BE2C (cell line): ENCODE measurements around the gene SLF2.
A peak's percentile ranks its signal among the peaks of the same experiment; 100 is the strongest.

Experiments used
- DNase-seq: peaks from one replicate; pipeline ENCODE4 v3.0.0-alpha.2; 2020
- H3K27me3 ChIP-seq: fragments of 250-450 bp; sonication (Bioruptor Pico); 2 replicates; pipeline ENCODE4 v1.5.1; 2020; ENCODE audit warnings: mild to moderate bottlenecking
- H3K36me3 ChIP-seq: fragments of 250-450 bp; sonication (Bioruptor Pico); 2 replicates; pipeline ENCODE4 v1.5.1; 2020; ENCODE audit warnings: mild to moderate bottlenecking
- H3K4me1 ChIP-seq: fragments of 250-450 bp; sonication (Bioruptor Pico); 2 replicates; pipeline ENCODE4 v1.5.1; 2020
- H3K4me3 ChIP-seq: 2 replicates; pipeline ENCODE4 v1.5.1; 2011; ENCODE audit warnings: low read depth, low read length
- H3K9me3 ChIP-seq: fragments of 250-450 bp; sonication (Bioruptor Pico); 2 replicates; pipeline ENCODE4 v1.5.1; 2020
- CTCF ChIP-seq: IDR thresholded peaks from 2 replicates; pipeline ENCODE4 v1.5.1; 2012; ENCODE audit warnings: mild to moderate bottlenecking, low read depth, low read length

Gene SLF2

DNA sequence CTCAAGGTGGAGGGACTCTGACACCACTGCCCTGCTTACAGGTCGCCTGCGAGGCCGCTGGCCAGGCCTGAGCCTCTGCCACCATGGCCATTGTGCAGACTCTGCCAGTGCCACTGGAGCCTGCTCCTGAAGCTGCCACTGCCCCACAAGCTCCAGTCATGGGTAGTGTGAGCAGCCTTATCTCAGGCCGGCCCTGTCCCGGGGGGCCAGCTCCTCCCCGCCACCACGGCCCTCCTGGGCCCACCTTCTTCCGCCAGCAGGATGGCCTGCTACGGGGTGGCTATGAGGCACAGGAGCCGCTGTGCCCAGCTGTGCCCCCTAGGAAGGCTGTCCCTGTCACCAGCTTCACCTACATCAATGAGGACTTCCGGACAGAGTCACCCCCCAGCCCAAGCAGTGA, 89.7 kb downstream of the SLF2 start:
- Histone ChIP-seq H3K27me3 (no peaks in the 10 kb centered on the region), H3K4me1 (peaks cover 13% of the 10 kb centered on the region), H3K4me3 (no peak overlapping the region), H3K9me3 (no peaks in the 10 kb centered on the region), H3K36me3 (peaks cover 41% of the 10 kb centered on the region)
- DNase-seq: no peak
- no peak for TF ChIP-seq CTCF

- Histone ChIP-seq H3K9me3 (no peaks in the 10 kb centered on the region), H3K27me3 (no peaks in the 10 kb centered on the region), H3K4me3 (no peak overlapping the region), H3K4me1 (peaks cover 18% of the 10 kb centered on the region), H3K36me3 (peaks cover 43% of the 10 kb centered on the region)
- no peak for DNase-seq
- TF ChIP-seq CTCF: no peak
Measured at GRCh38 chr10:101003639-101004206, 91.0 kb downstream of the SLF2 start.

DNA sequence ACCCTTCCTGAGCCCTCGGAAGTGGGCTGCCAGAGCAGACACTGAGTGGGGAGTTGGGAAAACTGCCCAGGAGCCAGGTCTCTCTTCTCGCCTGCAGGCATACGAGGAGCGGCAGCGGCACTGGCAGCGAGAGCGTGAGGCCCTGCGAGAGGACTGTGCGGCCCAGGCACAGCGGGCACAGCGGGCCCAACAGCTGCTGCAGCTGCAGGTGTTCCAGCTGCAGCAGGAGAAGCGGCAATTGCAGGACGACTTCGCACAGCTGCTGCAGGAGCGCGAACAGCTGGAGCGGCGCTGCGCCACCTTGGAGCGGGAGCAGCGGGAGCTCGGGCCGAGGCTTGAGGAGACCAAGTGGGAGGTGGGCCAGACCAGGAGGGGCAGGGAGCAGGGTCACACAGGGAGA, 92.6 kb downstream of the SLF2 start:
- no peak overlapping the region for H3K4me3 ChIP-seq
- no peaks in the 10 kb centered on the region for H3K9me3 ChIP-seq
- TF ChIP-seq CTCF: no peak
- no peaks in the 10 kb centered on the region for H3K27me3 ChIP-seq
- DNase-seq: no peak
- peaks cover 21% of the 10 kb centered on the region for H3K4me1 ChIP-seq
- H3K36me3 ChIP-seq: peaks cover 43% of the 10 kb centered on the region

DNA sequence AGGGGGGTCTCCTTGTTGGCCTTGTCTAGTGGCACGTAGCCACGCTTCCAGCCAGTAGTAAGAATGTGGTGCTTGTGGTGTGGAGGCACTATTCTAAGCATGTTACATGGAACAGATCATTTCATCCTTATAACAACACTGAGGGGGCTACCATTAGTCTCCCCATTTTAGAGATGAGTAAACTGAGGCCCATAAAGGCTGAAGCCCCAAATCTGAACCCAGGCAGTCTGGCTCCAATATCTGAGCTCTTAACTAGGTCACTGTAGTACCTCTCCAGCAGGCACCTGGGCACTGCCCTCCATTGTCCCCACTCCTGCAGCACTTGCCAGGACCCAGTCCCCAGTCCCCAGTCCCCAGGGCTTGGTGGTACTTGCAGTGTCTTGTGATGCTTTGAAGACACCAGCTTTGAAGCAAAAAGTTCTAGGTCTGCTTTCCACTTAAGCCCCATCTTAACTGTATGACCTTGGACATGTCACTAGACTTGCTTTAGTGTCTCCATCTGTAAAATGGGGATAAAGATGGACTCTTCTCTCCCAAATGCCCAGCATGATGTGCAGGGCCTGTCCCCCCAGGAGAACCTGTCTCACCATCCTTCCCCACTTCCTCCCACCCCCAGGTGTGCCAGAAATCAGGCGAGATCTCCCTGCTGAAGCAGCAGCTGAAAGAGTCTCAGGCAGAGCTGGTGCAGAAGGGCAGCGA, 93.3 kb downstream of the SLF2 start:
- peaks cover 43% of the 10 kb centered on the region for H3K36me3 ChIP-seq
- H3K4me3 ChIP-seq: no peak overlapping the region
- no peaks in the 10 kb centered on the region for H3K9me3 ChIP-seq
- H3K4me1 ChIP-seq: peaks cover 16% of the 10 kb centered on the region
- no peaks in the 10 kb centered on the region for H3K27me3 ChIP-seq
- TF ChIP-seq CTCF: no peak
- no peak for DNase-seq

DNA sequence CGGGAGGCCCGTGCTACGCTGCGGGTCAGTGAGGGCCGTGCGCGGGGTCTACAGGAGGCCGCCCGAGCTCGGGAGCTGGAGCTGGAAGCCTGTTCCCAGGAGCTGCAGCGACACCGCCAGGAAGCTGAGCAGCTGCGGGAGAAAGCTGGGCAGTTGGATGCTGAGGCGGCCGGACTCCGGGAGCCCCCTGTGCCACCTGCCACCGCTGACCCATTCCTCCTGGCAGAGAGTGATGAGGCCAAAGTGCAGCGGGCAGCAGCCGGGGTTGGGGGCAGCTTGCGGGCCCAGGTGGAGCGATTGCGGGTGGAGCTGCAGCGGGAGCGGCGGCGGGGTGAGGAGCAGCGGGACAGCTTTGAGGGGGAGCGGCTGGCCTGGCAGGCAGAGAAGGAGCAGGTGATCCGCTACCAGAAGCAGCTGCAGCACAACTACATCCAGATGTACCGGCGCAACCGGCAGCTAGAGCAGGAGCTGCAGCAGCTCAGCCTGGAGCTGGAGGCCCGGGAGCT, 93.9 kb downstream of the SLF2 start:
- peaks cover 43% of the 10 kb centered on the region for H3K36me3 ChIP-seq
- H3K27me3 ChIP-seq: no peaks in the 10 kb centered on the region
- no peaks in the 10 kb centered on the region for H3K9me3 ChIP-seq
- no peak for TF ChIP-seq CTCF
- peak; percentile 68 for DNase-seq
- H3K4me3 ChIP-seq: no peak overlapping the region
- peaks cover 13% of the 10 kb centered on the region for H3K4me1 ChIP-seq

DNA sequence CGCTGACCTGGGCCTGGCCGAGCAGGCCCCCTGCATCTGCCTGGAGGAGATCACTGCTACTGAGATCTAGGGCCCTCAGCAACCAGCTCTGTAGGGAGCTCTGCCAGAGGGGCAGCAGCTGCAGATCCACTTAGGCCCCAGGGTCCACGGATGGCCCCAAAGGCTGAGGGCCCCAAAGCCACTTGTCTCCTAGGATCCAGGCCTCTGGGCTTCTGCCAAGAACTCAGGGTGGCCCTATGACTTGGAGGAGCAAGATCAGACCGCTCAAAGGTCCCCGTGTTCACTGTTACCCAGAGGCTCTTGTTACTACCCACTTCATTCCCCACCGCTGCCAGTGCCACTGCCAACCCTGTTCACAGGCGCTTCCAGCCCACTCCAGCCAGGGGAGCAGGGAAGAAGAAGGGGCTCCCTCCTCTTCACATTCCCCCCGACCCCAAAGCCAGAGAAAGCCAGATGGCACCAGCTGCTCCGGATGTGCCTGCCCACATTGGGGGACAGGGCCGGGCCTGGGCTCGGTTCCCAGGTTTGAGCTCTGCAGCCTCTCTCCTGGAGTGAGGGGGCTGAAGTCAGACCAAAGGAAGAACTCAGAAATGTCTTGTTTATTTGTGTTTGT, 94.4 kb downstream of the SLF2 start:
- H3K4me1 ChIP-seq: peaks cover 13% of the 10 kb centered on the region
- TF ChIP-seq CTCF: no peak
- H3K4me3 ChIP-seq: no peak overlapping the region
- H3K36me3 ChIP-seq: peaks cover 43% of the 10 kb centered on the region
- H3K27me3 ChIP-seq: no peaks in the 10 kb centered on the region
- DNase-seq: no peak
- H3K9me3 ChIP-seq: no peaks in the 10 kb centered on the region
